ENCODE data around the gene HAUS3. TPM values are rescaled to one million over a fixed set of nuclear protein-coding genes. Genes with fewer than 3 reads are reported as not detected.
A peak's percentile ranks its signal among the peaks of the same experiment; 100 is the strongest.

HAUS3 gene
- total RNA-seq, 1 experiment from 2014 or later, result 18.0 TPM

DNA sequence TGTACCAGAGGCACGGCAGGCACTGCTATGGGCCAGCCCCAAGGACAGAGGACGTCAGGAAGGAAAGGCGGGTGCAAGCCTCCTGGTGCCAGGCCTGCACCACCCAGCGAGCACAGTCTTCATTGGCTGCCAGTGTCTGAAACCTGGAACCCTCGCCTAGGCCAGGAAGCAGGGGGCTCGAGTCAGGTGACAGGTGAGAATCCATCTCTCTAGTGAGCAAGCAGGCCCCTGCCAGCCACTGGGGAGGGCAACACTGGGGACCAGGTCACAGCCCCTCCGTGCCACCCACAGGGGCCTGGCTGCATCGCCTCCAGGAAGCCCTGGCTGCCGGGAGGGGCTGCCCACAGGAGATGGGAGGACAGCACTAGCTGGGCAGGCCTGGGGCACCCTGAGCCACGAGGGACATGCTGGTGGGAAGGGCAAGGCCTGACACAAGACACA, 6.9 kb upstream of the HAUS3 start:
- H2AK5ac ChIP-seq (ENCODE audit: insufficient read length, low read length), result no peak overlapping the region
- no peak overlapping the region for H3K4me2 ChIP-seq (ENCODE audit: insufficient read depth, insufficient read length, low read length)
- no peak overlapping the region for H2BK5ac ChIP-seq (ENCODE audit: insufficient read length, low read length)
- H3K9me3 ChIP-seq (ENCODE audit: control insufficient read depth, low read depth, low read length), result no peaks in the 10 kb centered on the region
- Mint-ChIP-seq H3K27ac (0 out of 7 replicates have a peak overlapping the region, but pooled peaks of 1 of the 3 experiments have one; percentile 12), H3K9me3 (peaks cover 7 to 12% of the 10 kb centered on the region in 2 experiments), H3K4me1 (peaks cover 0 to 7% of the 10 kb centered on the region in 2 experiments; a peak in 2 of 4 replicates), H3K36me3 (ENCODE audit: insufficient read depth in 1 of 3, low read depth in 3 of 3) (peaks cover 3 to 11% (median 4%) of the 10 kb centered on the region in 3 experiments), H3K27me3 (ENCODE audit: low read depth) (peaks cover under 1% of the 10 kb centered on the region; the same call in 1 of the 2 replicates), H3K4me3 (no peak overlapping the region)
- no peak overlapping the region for H3K23ac ChIP-seq (ENCODE audit: insufficient read length, low read depth, low read length)
- no peak overlapping the region for H3K56ac ChIP-seq (ENCODE audit: insufficient read length, low read depth, low read length)
- no peak overlapping the region for H3K9ac ChIP-seq (ENCODE audit: extremely low read depth, insufficient read length, low read length)
- no peak overlapping the region; the same call in 1 of the 2 replicates for H3K14ac ChIP-seq (ENCODE audit: insufficient read depth, low read length)
- no peak overlapping the region for H3T11ph ChIP-seq (ENCODE audit: low read length)
- no peak overlapping the region for H3K27ac ChIP-seq (ENCODE audit: insufficient read length, low read depth, low read length)
- H3K79me2 ChIP-seq (ENCODE audit: insufficient read depth, low read length), result no peaks in the 10 kb centered on the region
- no CpG with 5 or more reads among the region's 10 CpGs for WGBS (ENCODE audit: extremely low coverage, insufficient read length, low lambda C conversion rate)
- H4K5ac ChIP-seq (ENCODE audit: insufficient read length, low read depth, low read length), result no peak overlapping the region
- no peak for DNase-seq
- no peak overlapping the region for H2BK12ac ChIP-seq (ENCODE audit: insufficient read length, low read depth, low read length)
- H2BK120ac ChIP-seq (ENCODE audit: low read depth, low read length, poor library complexity, severe bottlenecking), result no peak overlapping the region
- H3K18ac ChIP-seq (ENCODE audit: insufficient read length, low read depth, low read length), result no peak overlapping the region
- H2BK20ac ChIP-seq (ENCODE audit: low read depth, low read length, poor library complexity, severe bottlenecking), result no peak overlapping the region
- H3K4ac ChIP-seq (ENCODE audit: low read depth, low read length), result no peak overlapping the region
- no peaks in the 10 kb centered on the region for H4K20me1 ChIP-seq (ENCODE audit: control insufficient read depth, insufficient read depth, insufficient read length)
- H3K79me1 ChIP-seq (ENCODE audit: insufficient read depth, low read depth, low read length, poor library complexity, severe bottlenecking), result no peaks in the 10 kb centered on the region
- no peaks in the 10 kb centered on the region for H3K23me2 ChIP-seq (ENCODE audit: insufficient read length, low read depth, low read length, poor library complexity, severe bottlenecking)
- H3K27me3 ChIP-seq (ENCODE audit: insufficient read depth, low read length), result no peaks in the 10 kb centered on the region
- no peak overlapping the region for H4K8ac ChIP-seq (replicated peaks; ENCODE audit: insufficient read length, low read depth, low read length)
- H2BK15ac ChIP-seq (ENCODE audit: low read depth, low read length), result no peak overlapping the region
- no peaks in the 10 kb centered on the region for H3K4me1 ChIP-seq (ENCODE audit: insufficient read depth, low read length)
- TF ChIP-seq, protein P1, sequence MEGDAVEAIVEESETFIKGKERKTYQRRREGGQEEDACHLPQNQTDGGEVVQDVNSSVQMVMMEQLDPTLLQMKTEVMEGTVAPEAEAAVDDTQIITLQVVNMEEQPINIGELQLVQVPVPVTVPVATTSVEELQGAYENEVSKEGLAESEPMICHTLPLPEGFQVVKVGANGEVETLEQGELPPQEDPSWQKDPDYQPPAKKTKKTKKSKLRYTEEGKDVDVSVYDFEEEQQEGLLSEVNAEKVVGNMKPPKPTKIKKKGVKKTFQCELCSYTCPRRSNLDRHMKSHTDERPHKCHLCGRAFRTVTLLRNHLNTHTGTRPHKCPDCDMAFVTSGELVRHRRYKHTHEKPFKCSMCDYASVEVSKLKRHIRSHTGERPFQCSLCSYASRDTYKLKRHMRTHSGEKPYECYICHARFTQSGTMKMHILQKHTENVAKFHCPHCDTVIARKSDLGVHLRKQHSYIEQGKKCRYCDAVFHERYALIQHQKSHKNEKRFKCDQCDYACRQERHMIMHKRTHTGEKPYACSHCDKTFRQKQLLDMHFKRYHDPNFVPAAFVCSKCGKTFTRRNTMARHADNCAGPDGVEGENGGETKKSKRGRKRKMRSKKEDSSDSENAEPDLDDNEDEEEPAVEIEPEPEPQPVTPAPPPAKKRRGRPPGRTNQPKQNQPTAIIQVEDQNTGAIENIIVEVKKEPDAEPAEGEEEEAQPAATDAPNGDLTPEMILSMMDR (conservative IDR thresholded peaks at IDR 0.05), result no peak
- no peak overlapping the region for H2AFZ ChIP-seq (ENCODE audit: low read length)
- no peak overlapping the region for H4K91ac ChIP-seq (ENCODE audit: insufficient read length, low read depth, low read length)
